H1 (cell line): Measurements from ENCODE around the gene TMED4.

Experiments
- ATF3 ChIP-seq: IDR thresholded peaks from 2 replicates; pipeline ENCODE4 v1.6.1; 2011; ENCODE audit warnings: low read depth, mild to moderate bottlenecking, low read length; ENCODE audit not compliant: insufficient read depth
- CBX8 ChIP-seq: fragments of 300-800, 300-1000 bp; sonication (generic); IDR thresholded peaks from 2 replicates; pipeline ENCODE4 v1.7.1; 2016; ENCODE audit warnings: low read depth, low read length, borderline replicate concordance
- CHD2 ChIP-seq: IDR thresholded peaks from 2 replicates; pipeline ENCODE4 v1.6.1; 2012; ENCODE audit warnings: low read length, improper control_type of control experiment
- CTCF ChIP-seq, 3 experiments: IDR thresholded peaks; 1 replicate in 2 of 3; 2 replicates in 1 of 3; pipeline versions ENCODE4 v1.5.1 to v1.6.1; 2011; ENCODE audit warnings: low read length in 3 of 3, mild to moderate bottlenecking in 3 of 3, inconsistent platforms in 2 of 3, low read depth in 1 of 3, moderate library complexity in 1 of 3; ENCODE audit not compliant: insufficient read depth in 1 of 3; ENCODE audit errors: control extremely low read depth in 1 of 3
- EP300 ChIP-seq, 2 experiments: IDR thresholded peaks; 1 replicate in 1 of 2; 2 replicates in 1 of 2; pipeline ENCODE4 v1.6.1; 2011 to 2012; ENCODE audit warnings: low read depth in 2 of 2, low read length in 2 of 2, mild to moderate bottlenecking in 2 of 2, borderline replicate concordance in 1 of 2, inconsistent platforms in 1 of 2, moderate library complexity in 1 of 2
- EZH2 ChIP-seq: fragments of 200-600 bp; sonication (generic); IDR thresholded peaks from 2 replicates; pipeline ENCODE4 v1.7.1; 2012; ENCODE audit warnings: low read depth, mild to moderate bottlenecking, moderate library complexity, low read length, inconsistent platforms; ENCODE audit not compliant: severe bottlenecking
- HDAC2 ChIP-seq, 2 experiments: fragments of 300-600 bp in 1 of 2; sonication (generic) in 1 of 2; IDR thresholded peaks; 2 replicates each; pipeline ENCODE4 v1.6.1; 2011 to 2012; ENCODE audit warnings: low read depth in 2 of 2, low read length in 2 of 2, mild to moderate bottlenecking in 2 of 2, moderate library complexity in 2 of 2, borderline replicate concordance in 1 of 2, inconsistent platforms in 1 of 2
- NRF1 ChIP-seq: IDR thresholded peaks from 2 replicates; pipeline ENCODE4 v1.6.1; 2011; ENCODE audit warnings: mild to moderate bottlenecking, low read depth, low read length, improper control_type of control experiment
- PHF8 ChIP-seq: fragments of 200-600 bp; sonication (generic); conservative IDR thresholded peaks from 2 replicates; pipeline ENCODE4 v1.7.1; 2012; ENCODE audit warnings: low read depth, mild to moderate bottlenecking, inconsistent platforms, low read length, moderate library complexity
- POLR2AphosphoS5 ChIP-seq: IDR thresholded peaks from 2 replicates; pipeline ENCODE4 v1.6.1; 2011; ENCODE audit warnings: low read depth, low read length
- RFX5 ChIP-seq: IDR thresholded peaks from 2 replicates; pipeline ENCODE4 v1.6.1; 2011; ENCODE audit warnings: low read depth, low read length, improper control_type of control experiment, borderline replicate concordance
- SP1 ChIP-seq: IDR thresholded peaks from 2 replicates; pipeline ENCODE4 v1.6.1; 2011; ENCODE audit warnings: low read depth, low read length
- TAF7 ChIP-seq: optimal IDR thresholded peaks from 2 replicates; pipeline ENCODE3; 2011; ENCODE audit warnings: low read depth, mild to moderate bottlenecking, inconsistent platforms, low read length, moderate library complexity, borderline replicate concordance
- ZNF274 ChIP-seq: IDR thresholded peaks from 2 replicates; pipeline ENCODE4 v1.7.0; 2012; ENCODE audit warnings: low read length, borderline replicate concordance; ENCODE audit errors: extremely low read depth

- no peak for TF ChIP-seq EP300 (IDR thresholded peaks at IDR 0.05; ENCODE audit: borderline replicate concordance in 1 of 2, low read depth in 2 of 2, low read length in 2 of 2)
- TF ChIP-seq CTCF (IDR thresholded peaks at IDR 0.05; ENCODE audit: control extremely low read depth in 1 of 3, insufficient read depth in 1 of 3, low read depth in 1 of 3, low read length in 3 of 3) = no peak
- TF ChIP-seq POLR2AphosphoS5 = no peak
- no peak for TF ChIP-seq HDAC2 (IDR thresholded peaks at IDR 0.05; ENCODE audit: borderline replicate concordance in 1 of 2, low read depth in 2 of 2, low read length in 2 of 2)
- TF ChIP-seq PHF8 = no peak
- TF ChIP-seq EZH2 = no peak
- TF ChIP-seq SP1 = no peak
- TF ChIP-seq NRF1 = no peak
- no peak for TF ChIP-seq TAF7
- TF ChIP-seq CHD2 = no peak
- no peak for TF ChIP-seq RFX5
- no peak for TF ChIP-seq CBX8
- no peak for TF ChIP-seq ZNF274
- TF ChIP-seq ATF3 = no peak
Observed at GRCh38 chr7:44547536-44548231, 34.3 kb downstream of the TMED4 start.
